CD14-positive monocyte (primary cell): ENCODE measurements around the gene DMRTA2. TPM values are rescaled to one million over a fixed set of nuclear protein-coding genes. Genes with fewer than 3 reads are reported as not detected.
A peak's percentile ranks its signal among the peaks of the same experiment; 100 is the strongest.

Experiments
- DNase-seq, 3 donors: peaks; one replicate each; pipeline ENCODE4 v3.0.0-alpha.2; 2011 to 2022
- H2AFZ ChIP-seq: 2 replicates; pipeline ENCODE4 v1.6.0; 2012; ENCODE audit warnings: mild to moderate bottlenecking, low read depth, low read length, inconsistent platforms; ENCODE audit not compliant: insufficient read depth, poor library complexity, severe bottlenecking
- H3K27ac ChIP-seq, 2 donors: 1 replicate in 1 of 2; 2 replicates in 1 of 2; pipeline ENCODE4 v1.5.1; 2012 to 2013; ENCODE audit warnings: low read length in 2 of 2, control low read depth in 1 of 2, inconsistent platforms in 1 of 2, low read depth in 1 of 2, mild to moderate bottlenecking in 1 of 2
- H3K27me3 ChIP-seq, 2 donors: one replicate each; pipeline versions ENCODE4 v1.6.0 to v1.6.1; 2011 to 2013; ENCODE audit warnings: low read length in 2 of 2; ENCODE audit not compliant: control insufficient read depth in 2 of 2, insufficient read depth in 2 of 2
- H3K36me3 ChIP-seq, 2 donors: replicated peaks in 1 of 2; 1 replicate in 1 of 2; 2 replicates in 1 of 2; pipeline versions ENCODE4 v1.5.1 to v1.6.1; 2012 to 2013; ENCODE audit warnings: low read length in 2 of 2, control low read depth in 1 of 2, inconsistent platforms in 1 of 2, mild to moderate bottlenecking in 1 of 2; ENCODE audit not compliant: insufficient read depth in 2 of 2, control insufficient read depth in 1 of 2
- H3K4me1 ChIP-seq, 2 donors: 1 replicate in 1 of 2; 2 replicates in 1 of 2; pipeline versions ENCODE4 v1.5.1 to v1.6.1; 2012 to 2013; ENCODE audit warnings: low read length in 2 of 2, control low read depth in 1 of 2, inconsistent platforms in 1 of 2, mild to moderate bottlenecking in 1 of 2, moderate library complexity in 1 of 2; ENCODE audit not compliant: insufficient read depth in 2 of 2, control insufficient read depth in 1 of 2
- H3K4me2 ChIP-seq: replicated peaks from 2 replicates; pipeline ENCODE3; 2012; ENCODE audit warnings: low read length, moderate library complexity, mild to moderate bottlenecking; ENCODE audit not compliant: poor library complexity, severe bottlenecking; ENCODE audit errors: extremely low read depth
- H3K4me3 ChIP-seq, 3 experiments: fragments of 200-600 bp in 1 of 3; sonication (generic) in 1 of 3; replicated peaks in 1 of 3; 1 replicate in 2 of 3; 2 replicates in 1 of 3; pipeline ENCODE4 v1.5.1; 2011 to 2013; ENCODE audit warnings: low read length in 3 of 3, mild to moderate bottlenecking in 3 of 3, control low read depth in 2 of 3, low read depth in 2 of 3, inconsistent platforms in 1 of 3, moderate library complexity in 1 of 3
- H3K79me2 ChIP-seq: 2 replicates; pipeline ENCODE4 v1.6.0; 2012; ENCODE audit warnings: mild to moderate bottlenecking, control low read depth, inconsistent platforms, low read length, moderate library complexity; ENCODE audit not compliant: insufficient read depth
- H3K9ac ChIP-seq: 2 replicates; pipeline ENCODE4 v1.6.0; 2017; ENCODE audit warnings: low read length, mild to moderate bottlenecking; ENCODE audit not compliant: insufficient read depth, poor library complexity, severe bottlenecking
- H3K9me3 ChIP-seq, 2 donors: replicated peaks in 1 of 2; 1 replicate in 1 of 2; 2 replicates in 1 of 2; pipeline versions ENCODE4 v1.5.1 to v1.6.1; 2012 to 2013; ENCODE audit warnings: low read length in 2 of 2, control low read depth in 1 of 2; ENCODE audit not compliant: control insufficient read depth in 1 of 2, insufficient read depth in 1 of 2
- H4K20me1 ChIP-seq: 2 replicates; pipeline ENCODE4 v1.6.0; 2012; ENCODE audit warnings: mild to moderate bottlenecking, low read length, control low read depth, moderate library complexity; ENCODE audit not compliant: insufficient read depth
- H3K27ac Mint-ChIP-seq, 7 donors: one replicate each; pipeline ENCODE4 v1.8.0; 2020; ENCODE audit warnings: mild to moderate bottlenecking in 7 of 7, mixed read lengths in 7 of 7, moderate library complexity in 6 of 7, inconsistent platforms in 2 of 7
- H3K27me3 Mint-ChIP-seq, 3 donors: one replicate each; pipeline ENCODE4 v1.8.0; 2021 to 2022; ENCODE audit warnings: low read depth in 3 of 3, mild to moderate bottlenecking in 3 of 3, mixed read lengths in 3 of 3, moderate library complexity in 3 of 3, inconsistent platforms in 1 of 3
- H3K36me3 Mint-ChIP-seq, 2 donors: one replicate each; pipeline ENCODE4 v1.8.0; 2020; ENCODE audit warnings: mixed read lengths in 2 of 2, inconsistent platforms in 1 of 2, mild to moderate bottlenecking in 1 of 2
- H3K4me1 Mint-ChIP-seq: one replicate; pipeline ENCODE4 v1.8.0; 2020; ENCODE audit warnings: mild to moderate bottlenecking, mixed read lengths
- H3K4me3 Mint-ChIP-seq, 2 donors: one replicate each; pipeline ENCODE4 v1.8.0; 2020; ENCODE audit warnings: mild to moderate bottlenecking in 2 of 2, mixed read lengths in 2 of 2, moderate library complexity in 1 of 2
- H3K9me3 Mint-ChIP-seq, 7 donors: one replicate each; pipeline ENCODE4 v1.8.0; 2020 to 2022; ENCODE audit warnings: mixed read lengths in 7 of 7, mild to moderate bottlenecking in 6 of 7, moderate library complexity in 6 of 7, inconsistent platforms in 2 of 7
- WGBS: methylation state at CpG from one replicate; pipeline ENCODE4 v1.1.5; 2013; ENCODE audit warnings: missing lambda C conversion rate; ENCODE audit not compliant: insufficient coverage; 5-methylcytosine and 5-hydroxymethylcytosine counted together
- intact Hi-C, 2 donors: fragments of 100-400 bp; cut with micrococcal nuclease; formaldehyde crosslinking; loops; one replicate each; pipeline versions ENCODE4 v1.15.0 to v1.15.1; 2023
- polyA plus RNA-seq, 3 donors: library from polyadenylated mRNA; depleted of rRNA in 1 of 3; unstranded in 2 of 3; stranded (reverse) in 1 of 3; fragments of 300-500 nt in 2 of 3; fragments of >200 nt in 1 of 3; fragmentation: Illumina TruSeq in 2 of 3; gene quantifications; 1 replicate in 2 of 3; 2 replicates in 1 of 3; pipeline ENCODE4 v1.2.3, GENCODE V29; 2012 to 2021
- TF ChIP-seq, protein P1 (sequence below): fragments of 200-600 bp; IDR thresholded peaks from one replicate; pipeline ENCODE4 v1.8.0; 2022; ENCODE audit warnings: antibody characterized with exemption, mild to moderate bottlenecking

Gene DMRTA2
- polyA plus RNA-seq, 3 donors: not detected

DNA sequence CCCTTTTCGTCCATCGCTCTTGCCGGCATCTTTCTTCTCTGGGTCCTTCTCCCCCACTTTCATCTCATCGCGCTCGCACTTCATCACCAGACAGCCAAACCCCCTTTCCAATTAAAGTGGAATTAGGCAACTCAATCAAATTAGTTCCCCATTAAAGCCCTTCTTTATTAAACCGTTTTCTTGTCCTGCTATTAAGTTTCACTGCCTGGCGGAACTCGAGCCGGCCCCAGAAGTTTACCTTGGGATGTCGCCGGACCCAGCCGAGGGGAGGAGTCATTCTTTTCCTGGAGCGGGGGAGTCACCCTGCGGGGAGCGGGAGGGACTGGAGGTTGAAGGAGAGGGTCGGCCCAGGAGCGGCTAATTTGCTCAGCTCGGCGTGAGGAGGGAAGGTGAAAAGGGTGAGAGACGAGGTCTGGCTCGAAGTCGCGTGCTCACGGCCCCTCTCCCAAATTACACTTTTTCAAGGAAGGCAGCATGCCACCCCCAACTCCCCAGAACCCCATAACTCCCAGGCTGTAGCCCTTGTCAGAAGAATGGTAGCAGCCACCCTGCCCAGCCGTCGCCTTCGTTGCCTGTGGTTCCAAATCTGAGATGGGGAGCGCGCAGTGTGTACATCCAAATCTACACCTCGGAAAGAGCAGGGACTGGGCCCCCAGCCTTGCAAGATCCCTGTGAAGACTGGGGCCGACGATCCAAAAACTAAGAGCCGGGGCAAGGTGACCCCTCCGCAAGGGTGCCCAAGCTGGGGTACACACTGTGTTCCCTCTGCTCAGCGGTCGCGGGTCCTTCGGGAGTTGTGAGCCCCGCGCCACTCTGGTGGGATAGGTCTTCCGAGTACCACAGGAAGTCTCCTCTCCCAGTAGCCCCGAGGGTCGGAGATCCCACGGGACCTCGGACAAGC, 6.4 kb downstream of the DMRTA2 start:
- Histone ChIP-seq H3K27ac (no peak overlapping the region), H3K79me2 (no peaks in the 10 kb centered on the region), H3K4me2 (no peak overlapping the region), H4K20me1 (no peaks in the 10 kb centered on the region), H3K36me3 (no peaks in the 10 kb centered on the region), H3K9me3 (peaks cover 0 to 44% of the 10 kb centered on the region in 2 donors), H3K9ac (no peak overlapping the region), H3K4me1 (peaks cover 2 to 5% of the 10 kb centered on the region in 2 donors), H3K4me3 (no peak overlapping the region), H3K27me3 (peaks cover 81 to 91% of the 10 kb centered on the region in 2 donors), H2AFZ (no peak overlapping the region)
- H3K4me3 Mint-ChIP-seq: peak overlapping the region in 1 of 2 donors; percentile 83
- WGBS: 3% methylated on average over 30 of the region's 46 CpGs
- DNase-seq: no peak
- peaks cover 0 to 33% (median 20%) of the 10 kb centered on the region in 7 donors for H3K9me3 Mint-ChIP-seq
- H3K27ac Mint-ChIP-seq: no peak overlapping the region
- intact Hi-C loops: no loop called here
- peaks cover 83 to 92% (median 83%) of the 10 kb centered on the region in 3 donors for H3K27me3 Mint-ChIP-seq
- TF ChIP-seq, protein P1, sequence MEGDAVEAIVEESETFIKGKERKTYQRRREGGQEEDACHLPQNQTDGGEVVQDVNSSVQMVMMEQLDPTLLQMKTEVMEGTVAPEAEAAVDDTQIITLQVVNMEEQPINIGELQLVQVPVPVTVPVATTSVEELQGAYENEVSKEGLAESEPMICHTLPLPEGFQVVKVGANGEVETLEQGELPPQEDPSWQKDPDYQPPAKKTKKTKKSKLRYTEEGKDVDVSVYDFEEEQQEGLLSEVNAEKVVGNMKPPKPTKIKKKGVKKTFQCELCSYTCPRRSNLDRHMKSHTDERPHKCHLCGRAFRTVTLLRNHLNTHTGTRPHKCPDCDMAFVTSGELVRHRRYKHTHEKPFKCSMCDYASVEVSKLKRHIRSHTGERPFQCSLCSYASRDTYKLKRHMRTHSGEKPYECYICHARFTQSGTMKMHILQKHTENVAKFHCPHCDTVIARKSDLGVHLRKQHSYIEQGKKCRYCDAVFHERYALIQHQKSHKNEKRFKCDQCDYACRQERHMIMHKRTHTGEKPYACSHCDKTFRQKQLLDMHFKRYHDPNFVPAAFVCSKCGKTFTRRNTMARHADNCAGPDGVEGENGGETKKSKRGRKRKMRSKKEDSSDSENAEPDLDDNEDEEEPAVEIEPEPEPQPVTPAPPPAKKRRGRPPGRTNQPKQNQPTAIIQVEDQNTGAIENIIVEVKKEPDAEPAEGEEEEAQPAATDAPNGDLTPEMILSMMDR: no peak
- H3K4me1 Mint-ChIP-seq: peaks cover 23% of the 10 kb centered on the region
- peaks cover 3 to 6% of the 10 kb centered on the region in 2 donors for H3K36me3 Mint-ChIP-seq

DNA sequence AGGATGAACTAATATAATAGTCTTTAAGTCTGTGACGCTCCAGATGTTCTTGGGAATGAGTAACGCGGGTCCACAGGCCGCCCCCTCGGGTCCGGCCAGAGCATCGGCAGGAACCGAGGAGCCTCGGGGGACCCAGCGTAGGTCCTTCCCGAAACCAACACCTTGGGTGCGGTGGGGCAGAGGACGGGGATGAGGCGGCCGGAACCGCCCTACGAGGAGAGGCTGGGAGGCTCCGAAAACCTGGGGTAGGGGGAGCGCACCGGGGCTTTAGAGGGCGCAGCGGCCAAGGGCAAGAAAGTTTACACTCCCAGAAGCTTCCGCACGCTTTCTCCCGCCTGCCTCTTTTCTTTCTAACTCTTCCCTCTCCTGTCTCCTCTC, 7.1 kb downstream of the DMRTA2 start:
- TF ChIP-seq, protein P1: no peak
- Histone ChIP-seq H3K36me3 (no peaks in the 10 kb centered on the region), H2AFZ (no peak overlapping the region), H3K79me2 (no peaks in the 10 kb centered on the region), H4K20me1 (no peaks in the 10 kb centered on the region), H3K9me3 (peaks cover 0 to 39% of the 10 kb centered on the region in 2 donors), H3K4me3 (no peak overlapping the region), H3K27me3 (peaks cover 83 to 86% of the 10 kb centered on the region in 2 donors), H3K9ac (no peak overlapping the region), H3K27ac (no peak overlapping the region), H3K4me2 (no peak overlapping the region), H3K4me1 (peaks cover 2 to 5% of the 10 kb centered on the region in 2 donors)
- H3K9me3 Mint-ChIP-seq: peaks cover 0 to 33% (median 17%) of the 10 kb centered on the region in 7 donors
- intact Hi-C loops: no loop called here
- H3K27me3 Mint-ChIP-seq: peaks cover 78 to 91% (median 83%) of the 10 kb centered on the region in 3 donors
- peaks cover 3% of the 10 kb centered on the region in 2 donors for H3K36me3 Mint-ChIP-seq
- H3K4me1 Mint-ChIP-seq: peaks cover 20% of the 10 kb centered on the region
- peak overlapping the region in 1 of 2 donors; percentile 83 for H3K4me3 Mint-ChIP-seq
- H3K27ac Mint-ChIP-seq: no peak overlapping the region
- 5% methylated on average over 20 of the region's 25 CpGs for WGBS
- no peak for DNase-seq
